H9 (cell line): ENCODE data around the gene AGAP5. TPM values are rescaled to one million over a fixed set of nuclear protein-coding genes. Genes with fewer than 3 reads are reported as not detected.

Source experiments
- DNase-seq: peaks from one replicate; pipeline ENCODE4 v3.0.0-alpha.2; 2017
- H2AFZ ChIP-seq: one replicate; pipeline ENCODE4 v1.6.1; 2013; ENCODE audit warnings: mild to moderate bottlenecking, low read length, control low read depth, moderate library complexity
- H2AK5ac ChIP-seq: 2 replicates; pipeline ENCODE4 v1.6.1; 2013; ENCODE audit warnings: low read length, control low read depth, mixed read lengths; ENCODE audit not compliant: insufficient read length
- H2BK120ac ChIP-seq: one replicate; pipeline ENCODE4 v1.6.1; 2013; ENCODE audit warnings: low read depth, mild to moderate bottlenecking, low read length, control low read depth, inconsistent platforms; ENCODE audit not compliant: poor library complexity, severe bottlenecking
- H2BK12ac ChIP-seq: 2 replicates; pipeline ENCODE4 v1.6.1; 2013; ENCODE audit warnings: low read length, control low read depth, mixed read lengths, low read depth; ENCODE audit not compliant: insufficient read length
- H2BK15ac ChIP-seq: 2 replicates; pipeline ENCODE4 v1.6.1; 2013; ENCODE audit warnings: low read depth, low read length, control low read depth
- H2BK20ac ChIP-seq: one replicate; pipeline ENCODE4 v1.6.1; 2013; ENCODE audit warnings: low read depth, mild to moderate bottlenecking, low read length, control low read depth, inconsistent platforms; ENCODE audit not compliant: poor library complexity, severe bottlenecking
- H2BK5ac ChIP-seq: 2 replicates; pipeline ENCODE4 v1.6.1; 2013; ENCODE audit warnings: low read length, control low read depth, mixed read lengths; ENCODE audit not compliant: insufficient read length
- H3K14ac ChIP-seq: 2 replicates; pipeline ENCODE4 v1.6.1; 2013; ENCODE audit warnings: low read length, control low read depth; ENCODE audit not compliant: insufficient read depth
- H3K18ac ChIP-seq: 2 replicates; pipeline ENCODE4 v1.6.1; 2013; ENCODE audit warnings: low read depth, mild to moderate bottlenecking, mixed read lengths, low read length, control low read depth; ENCODE audit not compliant: insufficient read length
- H3K23ac ChIP-seq: 2 replicates; pipeline ENCODE4 v1.6.1; 2013; ENCODE audit warnings: low read length, control low read depth, mixed read lengths, low read depth; ENCODE audit not compliant: insufficient read length
- H3K23me2 ChIP-seq: 2 replicates; pipeline ENCODE4 v1.6.1; 2013; ENCODE audit warnings: low read depth, mild to moderate bottlenecking, mixed read lengths, low read length, control low read depth; ENCODE audit not compliant: insufficient read length, poor library complexity, severe bottlenecking
- H3K27ac ChIP-seq: 2 replicates; pipeline ENCODE4 v1.5.1; 2013; ENCODE audit warnings: low read length, control low read depth, mixed read lengths, low read depth; ENCODE audit not compliant: insufficient read length
- H3K27me3 ChIP-seq: 2 replicates; pipeline ENCODE4 v1.6.1; 2013; ENCODE audit warnings: low read length, control low read depth, inconsistent platforms; ENCODE audit not compliant: insufficient read depth
- H3K4ac ChIP-seq: 2 replicates; pipeline ENCODE4 v1.6.1; 2013; ENCODE audit warnings: low read depth, mild to moderate bottlenecking, control low read depth, inconsistent platforms, low read length, moderate library complexity
- H3K4me1 ChIP-seq: 2 replicates; pipeline ENCODE4 v1.6.1; 2013; ENCODE audit warnings: low read length, control low read depth, inconsistent platforms; ENCODE audit not compliant: insufficient read depth
- H3K4me2 ChIP-seq: 2 replicates; pipeline ENCODE4 v1.6.1; 2013; ENCODE audit warnings: low read length, control low read depth, mixed read lengths; ENCODE audit not compliant: insufficient read length, insufficient read depth
- H3K56ac ChIP-seq: 2 replicates; pipeline ENCODE4 v1.6.1; 2013; ENCODE audit warnings: low read depth, mild to moderate bottlenecking, mixed read lengths, low read length, control low read depth; ENCODE audit not compliant: insufficient read length
- H3K79me1 ChIP-seq: 2 replicates; pipeline ENCODE4 v1.6.1; 2013; ENCODE audit warnings: low read depth, mild to moderate bottlenecking, moderate library complexity, low read length, control low read depth, inconsistent platforms; ENCODE audit not compliant: insufficient read depth, poor library complexity, severe bottlenecking
- H3K79me2 ChIP-seq: 2 replicates; pipeline ENCODE4 v1.6.1; 2013; ENCODE audit warnings: low read length, control low read depth, inconsistent platforms; ENCODE audit not compliant: insufficient read depth
- H3K9ac ChIP-seq: 2 replicates; pipeline ENCODE4 v1.6.1; 2013; ENCODE audit warnings: low read length, control low read depth, mixed read lengths; ENCODE audit not compliant: insufficient read length; ENCODE audit errors: extremely low read depth
- H3K9me3 ChIP-seq: one replicate; pipeline ENCODE4 v1.6.1; 2013; ENCODE audit warnings: low read depth, low read length, inconsistent platforms; ENCODE audit not compliant: control insufficient read depth
- H3T11ph ChIP-seq: one replicate; pipeline ENCODE4 v1.6.1; 2013; ENCODE audit warnings: mild to moderate bottlenecking, low read length, control low read depth, inconsistent platforms
- H4K20me1 ChIP-seq: one replicate; pipeline ENCODE4 v1.6.1; 2013; ENCODE audit not compliant: control insufficient read depth, insufficient read length, insufficient read depth
- H4K5ac ChIP-seq: 2 replicates; pipeline ENCODE4 v1.6.1; 2013; ENCODE audit warnings: low read depth, mild to moderate bottlenecking, mixed read lengths, low read length, control low read depth; ENCODE audit not compliant: insufficient read length
- H4K8ac ChIP-seq: replicated peaks from 2 replicates; pipeline ENCODE4 v1.6.1; 2013; ENCODE audit warnings: low read length, control low read depth, mixed read lengths, low read depth; ENCODE audit not compliant: insufficient read length
- H4K91ac ChIP-seq: 2 replicates; pipeline ENCODE4 v1.6.1; 2013; ENCODE audit warnings: low read depth, mild to moderate bottlenecking, moderate library complexity, mixed read lengths, low read length, control low read depth; ENCODE audit not compliant: insufficient read length
- H3K27ac Mint-ChIP-seq, 3 experiments: 2 replicates in 2 of 3; 3 replicates in 1 of 3; pipeline ENCODE4 v1.8.0; 2020 to 2021; ENCODE audit warnings: mixed read lengths in 3 of 3, mild to moderate bottlenecking in 1 of 3, moderate library complexity in 1 of 3
- H3K27me3 Mint-ChIP-seq: 2 replicates; pipeline ENCODE4 v1.8.0; 2021; ENCODE audit warnings: low read depth, mild to moderate bottlenecking, moderate library complexity, mixed read lengths
- H3K36me3 Mint-ChIP-seq, 3 experiments: 2 replicates in 2 of 3; 3 replicates in 1 of 3; pipeline ENCODE4 v1.8.0; 2020 to 2021; ENCODE audit warnings: low read depth in 3 of 3, mixed read lengths in 3 of 3; ENCODE audit not compliant: insufficient read depth in 1 of 3
- H3K4me1 Mint-ChIP-seq, 2 experiments: 2 replicates each; pipeline ENCODE4 v1.8.0; 2020; ENCODE audit warnings: mixed read lengths in 2 of 2
- H3K4me3 Mint-ChIP-seq, 2 experiments: 2 replicates in 1 of 2; 3 replicates in 1 of 2; pipeline ENCODE4 v1.8.0; 2020 to 2021; ENCODE audit warnings: mild to moderate bottlenecking in 2 of 2, mixed read lengths in 2 of 2, moderate library complexity in 1 of 2
- H3K9me3 Mint-ChIP-seq, 2 experiments: 2 replicates in 1 of 2; 3 replicates in 1 of 2; pipeline ENCODE4 v1.8.0; 2020; ENCODE audit warnings: mild to moderate bottlenecking in 2 of 2, mixed read lengths in 2 of 2, moderate library complexity in 1 of 2
- CTCF ChIP-seq: fragments of 200-600 bp; sonication (generic); conservative IDR thresholded peaks from 3 replicates; pipeline ENCODE4 v1.8.0; 2021; ENCODE audit warnings: antibody characterized with exemption, mild to moderate bottlenecking
- WGBS: extraction: QIAGEN DNeasy Blood & Tissue Kit; methylation state at CpG from one replicate; pipeline ENCODE4 v1.1.7; 2013; ENCODE audit warnings: missing lambda C conversion rate, low lambda C conversion rate, mixed read lengths; ENCODE audit not compliant: insufficient read length; ENCODE audit errors: extremely low coverage; 5-methylcytosine and 5-hydroxymethylcytosine counted together
- total RNA-seq: library from RNA; stranded (reverse); gene quantifications from 2 replicates; pipeline ENCODE4 v1.2.1, GENCODE V29; 2021

Gene AGAP5
- total RNA-seq, 1 experiment from 2014 or later: 5.2 TPM

GRCh38 chr10:73628405-73628804 is 69.5 kb downstream of the AGAP5 start:
- Histone ChIP-seq H3K4ac (no peak overlapping the region), H3K79me2 (no peaks in the 10 kb centered on the region; the same call in 1 of the 2 replicates), H3K18ac (no peak overlapping the region), H2BK12ac (no peak overlapping the region), H3K9ac (peak overlapping the region; percentile 31), H3K79me1 (peaks cover 1% of the 10 kb centered on the region), H3K56ac (no peak overlapping the region), H2BK120ac (no peak overlapping the region), H4K20me1 (no peaks in the 10 kb centered on the region), H3K23me2 (no peaks in the 10 kb centered on the region), H3K27ac (no peak overlapping the region), H4K5ac (no peak overlapping the region), H2BK20ac (no peak overlapping the region), H3T11ph (no peak overlapping the region), H3K14ac (no peak overlapping the region), H2BK15ac (no peak overlapping the region), H2AFZ (no peak overlapping the region), H3K4me2 (no peak overlapping the region), H3K9me3 (no peaks in the 10 kb centered on the region), H3K4me1 (no peaks in the 10 kb centered on the region), H2BK5ac (no peak overlapping the region), H3K27me3 (no peaks in the 10 kb centered on the region), H4K8ac (no peak overlapping the region), H4K91ac (no peak overlapping the region), H2AK5ac (no peak overlapping the region), H3K23ac (no peak overlapping the region)
- H3K27ac Mint-ChIP-seq: no peak overlapping the region; a peak in 1 of 7 replicates
- no peaks in the 10 kb centered on the region; a peak in 1 of 5 replicates for H3K9me3 Mint-ChIP-seq
- no peaks in the 10 kb centered on the region for H3K27me3 Mint-ChIP-seq
- WGBS: no CpG with 5 or more reads among the region's 7 CpGs
- TF ChIP-seq CTCF: no peak
- no peak for DNase-seq
- H3K4me1 Mint-ChIP-seq: peaks cover 18 to 21% of the 10 kb centered on the region in 2 experiments
- H3K36me3 Mint-ChIP-seq: no peaks in the 10 kb centered on the region; a peak in 1 of 7 replicates
- H3K4me3 Mint-ChIP-seq: no peak overlapping the region; a peak in 1 of 5 replicates
